HepG2 (cell line): ENCODE results near the gene C1orf159. TPM values are rescaled to one million over a fixed set of nuclear protein-coding genes. Genes with fewer than 3 reads are reported as not detected.

ENCODE experiments used
- FUBP1 ChIP-seq: sonication (generic); formaldehyde crosslinking; IDR thresholded peaks from 2 replicates; pipeline ENCODE4 v1.5.1; 2020; ENCODE audit warnings: missing genetic modification reagents, mild to moderate bottlenecking, borderline replicate concordance
- HNF4A ChIP-seq: sonication (generic); formaldehyde crosslinking; IDR thresholded peaks from 2 replicates; pipeline ENCODE4 v1.4.0; 2020; ENCODE audit warnings: missing genetic modification reagents
- KMT2B ChIP-seq: IDR thresholded peaks from 2 replicates; pipeline ENCODE4 v1.6.1; 2016; ENCODE audit warnings: missing genetic modification reagents, missing compliant biosample characterization
- MBNL3 ChIP-seq: fragments of 250-450 bp; sonication (Bioruptor Pico); conservative IDR thresholded peaks from 2 replicates; pipeline ENCODE4 v1.8.0; 2022; ENCODE audit warnings: mild to moderate bottlenecking, inconsistent platforms
- NFE2 ChIP-seq: sonication (generic); formaldehyde crosslinking; IDR thresholded peaks from 2 replicates; pipeline ENCODE4 v1.4.0; 2020; ENCODE audit warnings: missing genetic modification reagents
- RFXAP ChIP-seq: sonication (generic); formaldehyde crosslinking; IDR thresholded peaks from 2 replicates; pipeline ENCODE4 v1.4.0; 2020; ENCODE audit warnings: missing genetic modification reagents, borderline replicate concordance
- SP1 ChIP-seq, 2 experiments: fragments of 450-650 bp in 1 of 2; sonication (generic) in 1 of 2; formaldehyde crosslinking in 1 of 2; IDR thresholded peaks; 2 replicates each; pipeline versions ENCODE4 v1.4.0 to v1.6.1; 2016 to 2020; ENCODE audit warnings: missing genetic modification reagents in 1 of 2
- TARDBP ChIP-seq: sonication (generic); formaldehyde crosslinking; IDR thresholded peaks from 2 replicates; pipeline ENCODE4 v1.8.0; 2022; ENCODE audit warnings: mild to moderate bottlenecking, missing genetic modification reagents
- THAP11 ChIP-seq: IDR thresholded peaks from 2 replicates; pipeline ENCODE4 v1.6.1; 2016; ENCODE audit warnings: missing biosample characterization, missing genetic modification reagents
- U2AF2 ChIP-seq: fragments of 200-400 bp; formaldehyde crosslinking; IDR thresholded peaks from 2 replicates; pipeline ENCODE4 v1.6.1; 2017; ENCODE audit warnings: low read depth, mild to moderate bottlenecking, low read length
- YY1 ChIP-seq: IDR thresholded peaks from 2 replicates; pipeline ENCODE4 v1.6.1; 2011; ENCODE audit warnings: low read length, low read depth, moderate library complexity, mild to moderate bottlenecking; ENCODE audit not compliant: insufficient read depth, insufficient replicate concordance
- ZBTB33 ChIP-seq: sonication (generic); formaldehyde crosslinking; IDR thresholded peaks from 2 replicates; pipeline ENCODE4 v1.4.0; 2020; ENCODE audit warnings: missing genetic modification reagents
- ZFY ChIP-seq: sonication (generic); formaldehyde crosslinking; IDR thresholded peaks from 2 replicates; pipeline ENCODE4 v1.4.0; 2020; ENCODE audit warnings: missing genetic modification reagents
- ZNF501 ChIP-seq: sonication (generic); formaldehyde crosslinking; IDR thresholded peaks from 2 replicates; pipeline ENCODE4 v1.5.1; 2020; ENCODE audit warnings: mild to moderate bottlenecking, moderate library complexity, missing genetic modification reagents
- ZNF510 ChIP-seq: sonication (generic); formaldehyde crosslinking; IDR thresholded peaks from 2 replicates; pipeline ENCODE4 v1.4.0; 2020; ENCODE audit warnings: low read depth, mild to moderate bottlenecking, missing genetic modification reagents
- ZNF547 ChIP-seq: sonication (generic); formaldehyde crosslinking; IDR thresholded peaks from 2 replicates; pipeline ENCODE4 v1.5.1; 2020; ENCODE audit warnings: mild to moderate bottlenecking, missing genetic modification reagents
- ZNF616 ChIP-seq: sonication (generic); formaldehyde crosslinking; IDR thresholded peaks from 2 replicates; pipeline ENCODE4 v1.5.0; 2020; ENCODE audit warnings: low read depth, mild to moderate bottlenecking, missing genetic modification reagents
- ZSCAN22 ChIP-seq: sonication (generic); formaldehyde crosslinking; IDR thresholded peaks from 2 replicates; pipeline ENCODE4 v1.4.0; 2020; ENCODE audit warnings: mild to moderate bottlenecking, missing genetic modification reagents
- polyA plus RNA-seq, 8 experiments: library from polyadenylated mRNA; depleted of rRNA in 3 of 8; stranded (reverse) in 7 of 8; unstranded in 1 of 8; fragments of >200 nt; fragmentation: Illumina TruSeq in 4 of 8; extraction: Trizol in 4 of 8; gene quantifications; 2 replicates each; pipeline versions ENCODE4 v1.2.1 to v1.2.3, GENCODE V29; 2011 to 2016; ENCODE audit warnings: low read depth in 4 of 8, missing spikeins in 1 of 8, mixed read lengths in 1 of 8; ENCODE audit not compliant: insufficient read depth in 1 of 8
- total RNA-seq, 5 experiments: library from RNA; depleted of rRNA; stranded (reverse); fragments of >200 nt; fragmentation: Illumina TruSeq; extraction: Trizol; gene quantifications; 2 replicates each; pipeline ENCODE4 v1.2.3, GENCODE V29; 2016; ENCODE audit warnings: low read depth in 1 of 5
- TF ChIP-seq, protein P1 (sequence below): sonication (generic); formaldehyde crosslinking; IDR thresholded peaks from 2 replicates; pipeline ENCODE4 v1.4.0; 2020; ENCODE audit warnings: missing genetic modification reagents, low read depth, mild to moderate bottlenecking, borderline replicate concordance
- TF ChIP-seq, protein P2 (sequence below): sonication (generic); formaldehyde crosslinking; IDR thresholded peaks from 2 replicates; pipeline ENCODE4 v1.8.0; 2023; ENCODE audit warnings: mild to moderate bottlenecking, missing genetic modification reagents
- TF ChIP-seq, protein P3 (sequence below): IDR thresholded peaks from 2 replicates; pipeline ENCODE4 v1.6.1; 2016; ENCODE audit warnings: mild to moderate bottlenecking, missing biosample characterization, missing genetic modification reagents

C1orf159 gene
- total and polyA plus RNA-seq, 2 of the 13 experiments (the other 11 are each of a cell fraction or from before 2014, with no cell fraction given): 3.8 to 6.7 TPM

DNA sequence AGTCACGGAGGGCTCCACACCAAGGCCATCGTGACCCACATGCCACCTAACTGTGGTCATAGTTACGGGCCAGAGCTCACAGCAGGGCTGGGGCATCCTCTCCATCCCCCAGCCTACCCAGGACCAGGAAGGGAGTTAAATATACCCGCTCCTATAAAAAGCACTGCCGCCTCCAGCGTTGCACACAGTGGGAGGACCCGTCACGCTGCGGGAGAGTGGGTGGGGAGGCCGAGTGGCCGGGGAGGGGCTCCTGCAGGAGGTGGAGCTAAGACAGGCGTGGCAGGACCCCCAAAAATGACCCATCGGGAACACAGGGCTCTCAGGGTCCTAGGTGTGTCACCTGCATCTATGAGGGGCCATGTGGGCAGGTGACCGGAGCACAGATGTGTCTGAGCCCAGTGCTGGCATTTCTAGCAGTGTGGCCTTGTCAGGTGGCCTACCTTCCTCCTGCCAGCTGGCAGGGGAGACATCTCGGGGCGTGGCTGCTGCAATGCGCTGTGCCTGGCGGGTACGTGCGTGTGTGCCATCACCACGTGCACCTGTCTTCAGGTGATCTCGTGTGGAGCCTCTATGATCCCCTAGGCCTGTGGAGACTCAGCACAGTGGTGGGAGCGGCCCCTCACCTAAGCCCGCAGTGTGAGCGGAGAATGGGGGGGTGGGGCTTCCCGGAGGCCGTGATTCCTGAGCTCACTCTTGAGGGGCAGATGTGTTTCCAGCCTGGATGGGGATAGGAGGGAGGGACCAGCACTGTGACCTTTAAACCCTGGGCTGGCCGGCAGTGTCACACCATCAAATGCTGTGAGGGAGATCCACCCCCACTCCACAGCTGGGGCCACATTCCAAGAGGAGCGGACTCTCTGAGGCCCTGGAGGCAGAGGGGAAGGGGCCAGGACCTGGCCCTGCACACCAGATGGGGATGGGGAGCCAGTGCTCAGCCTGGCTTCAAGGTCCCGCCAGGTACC lies 78.2 kb downstream of the C1orf159 start (continued):
- TF ChIP-seq, protein P1, sequence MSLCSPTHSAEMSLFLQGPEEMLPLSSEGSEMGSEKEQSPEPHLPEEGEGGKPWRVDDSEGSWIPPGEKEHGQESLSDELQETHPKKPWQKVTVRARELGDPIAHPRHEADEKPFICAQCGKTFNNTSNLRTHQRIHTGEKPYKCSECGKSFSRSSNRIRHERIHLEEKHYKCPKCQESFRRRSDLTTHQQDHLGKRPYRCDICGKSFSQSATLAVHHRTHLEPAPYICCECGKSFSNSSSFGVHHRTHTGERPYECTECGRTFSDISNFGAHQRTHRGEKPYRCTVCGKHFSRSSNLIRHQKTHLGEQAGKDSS (CRISPR knock-in tag): peak; percentile 51; the same call in 1 of the 2 replicates
- TF ChIP-seq, protein P2, sequence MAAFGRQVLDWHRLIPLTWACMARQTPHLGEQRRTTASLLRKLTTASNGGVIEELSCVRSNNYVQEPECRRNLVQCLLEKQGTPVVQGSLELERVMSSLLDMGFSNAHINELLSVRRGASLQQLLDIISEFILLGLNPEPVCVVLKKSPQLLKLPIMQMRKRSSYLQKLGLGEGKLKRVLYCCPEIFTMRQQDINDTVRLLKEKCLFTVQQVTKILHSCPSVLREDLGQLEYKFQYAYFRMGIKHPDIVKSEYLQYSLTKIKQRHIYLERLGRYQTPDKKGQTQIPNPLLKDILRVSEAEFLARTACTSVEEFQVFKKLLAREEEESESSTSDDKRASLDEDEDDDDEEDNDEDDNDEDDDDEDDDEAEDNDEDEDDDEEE: no peak
- TF ChIP-seq, protein P3, sequence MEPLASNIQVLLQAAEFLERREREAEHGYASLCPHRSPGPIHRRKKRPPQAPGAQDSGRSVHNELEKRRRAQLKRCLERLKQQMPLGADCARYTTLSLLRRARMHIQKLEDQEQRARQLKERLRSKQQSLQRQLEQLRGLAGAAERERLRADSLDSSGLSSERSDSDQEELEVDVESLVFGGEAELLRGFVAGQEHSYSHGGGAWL (CRISPR knock-in tag): no peak
- TF ChIP-seq TARDBP (CRISPR knock-in tag): peak; percentile 72; the same call in 1 of the 2 replicates
- TF ChIP-seq FUBP1 (CRISPR knock-in tag): no peak
- TF ChIP-seq ZNF547 (CRISPR knock-in tag): 0 out of 2 replicates have a peak, but pooled peaks have one; percentile 51
- peak; percentile 94 for TF ChIP-seq ZBTB33 (CRISPR knock-in tag)
- no peak for TF ChIP-seq KMT2B (CRISPR knock-in tag)
- no peak for TF ChIP-seq NFE2 (CRISPR knock-in tag)
- TF ChIP-seq ZFY: peak; percentile 31; the same call in 1 of the 2 replicates
- TF ChIP-seq HNF4A (CRISPR knock-in tag): peak; percentile 86
- TF ChIP-seq ZNF501 (CRISPR knock-in tag): no peak
- no peak for TF ChIP-seq ZNF510 (CRISPR knock-in tag)
- no peak for TF ChIP-seq YY1
- no peak for TF ChIP-seq SP1 (IDR thresholded peaks at IDR 0.05)
- TF ChIP-seq SP1 (CRISPR knock-in tag; IDR thresholded peaks at IDR 0.05): no peak
- TF ChIP-seq U2AF2: no peak
- TF ChIP-seq MBNL3 (CRISPR knock-in tag): no peak
- no peak for TF ChIP-seq ZNF616 (CRISPR knock-in tag)
- TF ChIP-seq RFXAP: 0 out of 2 replicates have a peak, but pooled peaks have one; percentile 15
- no peak for TF ChIP-seq THAP11
- no peak for TF ChIP-seq ZSCAN22 (CRISPR knock-in tag)
